D721Med (cell line): ENCODE results near the gene UCHL3.

Source experiments
- DNase-seq: peaks from one replicate; pipeline ENCODE4 v3.0.0; 2011; ENCODE audit warnings: low spot score; ENCODE audit not compliant: insufficient read length
- FAIRE-seq: peaks from 2 replicates; lab custom pipeline; 2011; peaks lifted over from hg19 to GRCh38; lab: Jason Lieb, UNC
- CTCF ChIP-seq: IDR thresholded peaks from 2 replicates; pipeline ENCODE4 v1.5.1; 2012; ENCODE audit warnings: mild to moderate bottlenecking, control low read depth; ENCODE audit not compliant: insufficient read depth; ENCODE audit errors: missing control alignments

UCHL3 gene

GRCh38 chr13:75620020-75620419 is 70.4 kb downstream of the UCHL3 start:
- DNase-seq (no peak), FAIRE-seq (no peak)
- no peak for TF ChIP-seq CTCF

GRCh38 chr13:75621147-75621546 is 71.6 kb downstream of the UCHL3 start:
- DNase-seq, result no peak
- no peak for TF ChIP-seq CTCF
- no peak for FAIRE-seq

GRCh38 chr13:75628801-75629200 is 79.2 kb downstream of the UCHL3 start:
- no peak for TF ChIP-seq CTCF
- FAIRE-seq (no peak), DNase-seq (no peak)

GRCh38 chr13:75633285-75633684 is 83.7 kb downstream of the UCHL3 start:
- FAIRE-seq (no peak), DNase-seq (no peak)
- no peak for TF ChIP-seq CTCF

GRCh38 chr13:75635101-75635827 is 85.7 kb downstream of the UCHL3 start:
- no peak for DNase-seq
- no peak for TF ChIP-seq CTCF
- no peak for FAIRE-seq

- FAIRE-seq (no peak), DNase-seq (no peak)
- no peak for TF ChIP-seq CTCF
These were observed 86.3 kb downstream of the UCHL3 start, which contains the start of gene LMO7 for GRCh38 chr13:75635828-75636435. LMO7 (plus strand) TSS chr13:75636330; CDS start chr13:75636658, 328 bp downstream.
